ENCODE measurements around the gene CBLN2. TPM values are rescaled to one million over a fixed set of nuclear protein-coding genes. Genes with fewer than 3 reads are reported as not detected.

The CBLN2 gene
- total RNA-seq, 1 experiment from 2014 or later, result not detected

DNA sequence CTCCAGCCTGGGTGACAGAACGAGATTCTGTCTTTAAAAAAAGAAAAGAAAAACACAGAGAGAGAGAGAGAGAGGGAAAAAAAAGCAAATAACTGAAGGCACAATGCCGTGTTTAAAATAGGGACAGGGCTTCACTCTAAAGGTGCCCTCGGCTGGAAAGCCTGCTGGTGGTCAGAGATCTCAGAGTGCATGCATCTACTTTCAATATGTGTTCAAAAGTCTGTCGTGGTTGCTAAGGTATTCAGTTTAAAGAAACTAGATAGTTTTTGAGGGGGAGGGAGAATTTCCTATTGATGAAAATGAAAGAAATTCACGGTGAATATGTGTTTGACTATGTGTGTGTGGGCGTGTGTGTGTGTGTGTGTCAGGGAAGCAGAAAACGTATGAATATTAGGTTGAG, 11.0 kb upstream of the CBLN2 start:
- BruUV-seq (replicated peaks), result no TSS peak
- Histone ChIP-seq H3K4me3 (replicated peaks in 1 of 2; ENCODE audit: low read depth in 1 of 2, low read length in 2 of 2) (no peak overlapping the region), H3K27ac (ENCODE audit: low read depth, low read length) (no peak overlapping the region), H3K36me3 (ENCODE audit: control insufficient read depth in 1 of 2, insufficient read depth in 2 of 2, low read length in 2 of 2) (no peaks in the 10 kb centered on the region), H3K9me2 (ENCODE audit: insufficient read depth) (no peaks in the 10 kb centered on the region), H3K4me2 (ENCODE audit: low read length) (no peak overlapping the region), H3K9ac (ENCODE audit: low read length) (no peak overlapping the region), H3K79me2 (ENCODE audit: insufficient read depth, low read length) (no peaks in the 10 kb centered on the region), H4K20me1 (ENCODE audit: insufficient read depth) (no peaks in the 10 kb centered on the region), H3K9me3 (ENCODE audit: control insufficient read depth in 1 of 2, insufficient read depth in 1 of 2, low read depth in 1 of 2, low read length in 2 of 2) (peaks cover 8 to 15% of the 10 kb centered on the region in 2 experiments; a peak in 2 of 4 replicates), H3K27me3 (ENCODE audit: insufficient read depth, low read length) (no peaks in the 10 kb centered on the region), H3K4me1 (ENCODE audit: control insufficient read depth in 1 of 2, insufficient read depth in 2 of 2, low read length in 2 of 2) (no peaks in the 10 kb centered on the region), H2AFZ (ENCODE audit: low read depth, low read length, poor library complexity, severe bottlenecking) (no peak overlapping the region)
- intact Hi-C loops (cut with micrococcal nuclease), result no loop called here
- TF ChIP-seq TCF7L2 (IDR thresholded peaks at IDR 0.05; ENCODE audit: borderline replicate concordance, extremely low read depth, insufficient read depth, insufficient read length) (no peak), CBX3 (IDR thresholded peaks at IDR 0.05; ENCODE audit: low read depth) (no peak), POLR2A (IDR thresholded peaks at IDR 0.05; ENCODE audit: borderline replicate concordance, extremely low read depth, insufficient read depth, insufficient read length) (no peak), POLR2AphosphoS5 (IDR thresholded peaks at IDR 0.05; ENCODE audit: low read depth, low read length) (no peak), RAD21 (IDR thresholded peaks at IDR 0.05; ENCODE audit: low read depth) (no peak), SP1 (IDR thresholded peaks at IDR 0.05; ENCODE audit: low read depth) (no peak), EZH2phosphoT487 (IDR thresholded peaks at IDR 0.05; ENCODE audit: borderline replicate concordance) (no peak), FOSL1 (IDR thresholded peaks at IDR 0.05; ENCODE audit: low read depth) (no peak), ELF1 (IDR thresholded peaks at IDR 0.05; ENCODE audit: borderline replicate concordance, low read depth) (no peak), SIN3A (IDR thresholded peaks at IDR 0.05; ENCODE audit: low read depth) (no peak), JUND (IDR thresholded peaks at IDR 0.05) (no peak), ZNF274 (IDR thresholded peaks at IDR 0.05; ENCODE audit: low read depth, low read length) (no peak), EZH2 (IDR thresholded peaks at IDR 0.05) (no peak), CEBPB (IDR thresholded peaks at IDR 0.05; ENCODE audit: low read depth) (no peak), YY1 (IDR thresholded peaks at IDR 0.05; ENCODE audit: extremely low read depth, insufficient replicate concordance, low read depth, low read length) (no peak)
- TF ChIP-seq, protein P1, sequence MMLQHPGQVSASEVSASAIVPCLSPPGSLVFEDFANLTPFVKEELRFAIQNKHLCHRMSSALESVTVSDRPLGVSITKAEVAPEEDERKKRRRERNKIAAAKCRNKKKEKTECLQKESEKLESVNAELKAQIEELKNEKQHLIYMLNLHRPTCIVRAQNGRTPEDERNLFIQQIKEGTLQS (IDR thresholded peaks at IDR 0.05), result no peak
- TF ChIP-seq, protein P2, sequence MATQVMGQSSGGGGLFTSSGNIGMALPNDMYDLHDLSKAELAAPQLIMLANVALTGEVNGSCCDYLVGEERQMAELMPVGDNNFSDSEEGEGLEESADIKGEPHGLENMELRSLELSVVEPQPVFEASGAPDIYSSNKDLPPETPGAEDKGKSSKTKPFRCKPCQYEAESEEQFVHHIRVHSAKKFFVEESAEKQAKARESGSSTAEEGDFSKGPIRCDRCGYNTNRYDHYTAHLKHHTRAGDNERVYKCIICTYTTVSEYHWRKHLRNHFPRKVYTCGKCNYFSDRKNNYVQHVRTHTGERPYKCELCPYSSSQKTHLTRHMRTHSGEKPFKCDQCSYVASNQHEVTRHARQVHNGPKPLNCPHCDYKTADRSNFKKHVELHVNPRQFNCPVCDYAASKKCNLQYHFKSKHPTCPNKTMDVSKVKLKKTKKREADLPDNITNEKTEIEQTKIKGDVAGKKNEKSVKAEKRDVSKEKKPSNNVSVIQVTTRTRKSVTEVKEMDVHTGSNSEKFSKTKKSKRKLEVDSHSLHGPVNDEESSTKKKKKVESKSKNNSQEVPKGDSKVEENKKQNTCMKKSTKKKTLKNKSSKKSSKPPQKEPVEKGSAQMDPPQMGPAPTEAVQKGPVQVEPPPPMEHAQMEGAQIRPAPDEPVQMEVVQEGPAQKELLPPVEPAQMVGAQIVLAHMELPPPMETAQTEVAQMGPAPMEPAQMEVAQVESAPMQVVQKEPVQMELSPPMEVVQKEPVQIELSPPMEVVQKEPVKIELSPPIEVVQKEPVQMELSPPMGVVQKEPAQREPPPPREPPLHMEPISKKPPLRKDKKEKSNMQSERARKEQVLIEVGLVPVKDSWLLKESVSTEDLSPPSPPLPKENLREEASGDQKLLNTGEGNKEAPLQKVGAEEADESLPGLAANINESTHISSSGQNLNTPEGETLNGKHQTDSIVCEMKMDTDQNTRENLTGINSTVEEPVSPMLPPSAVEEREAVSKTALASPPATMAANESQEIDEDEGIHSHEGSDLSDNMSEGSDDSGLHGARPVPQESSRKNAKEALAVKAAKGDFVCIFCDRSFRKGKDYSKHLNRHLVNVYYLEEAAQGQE (IDR thresholded peaks at IDR 0.05; ENCODE audit: low read depth), result no peak
- TF ChIP-seq, protein P3, sequence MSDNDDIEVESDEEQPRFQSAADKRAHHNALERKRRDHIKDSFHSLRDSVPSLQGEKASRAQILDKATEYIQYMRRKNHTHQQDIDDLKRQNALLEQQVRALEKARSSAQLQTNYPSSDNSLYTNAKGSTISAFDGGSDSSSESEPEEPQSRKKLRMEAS (IDR thresholded peaks at IDR 0.05), result no peak
- TF ChIP-seq, protein P4, sequence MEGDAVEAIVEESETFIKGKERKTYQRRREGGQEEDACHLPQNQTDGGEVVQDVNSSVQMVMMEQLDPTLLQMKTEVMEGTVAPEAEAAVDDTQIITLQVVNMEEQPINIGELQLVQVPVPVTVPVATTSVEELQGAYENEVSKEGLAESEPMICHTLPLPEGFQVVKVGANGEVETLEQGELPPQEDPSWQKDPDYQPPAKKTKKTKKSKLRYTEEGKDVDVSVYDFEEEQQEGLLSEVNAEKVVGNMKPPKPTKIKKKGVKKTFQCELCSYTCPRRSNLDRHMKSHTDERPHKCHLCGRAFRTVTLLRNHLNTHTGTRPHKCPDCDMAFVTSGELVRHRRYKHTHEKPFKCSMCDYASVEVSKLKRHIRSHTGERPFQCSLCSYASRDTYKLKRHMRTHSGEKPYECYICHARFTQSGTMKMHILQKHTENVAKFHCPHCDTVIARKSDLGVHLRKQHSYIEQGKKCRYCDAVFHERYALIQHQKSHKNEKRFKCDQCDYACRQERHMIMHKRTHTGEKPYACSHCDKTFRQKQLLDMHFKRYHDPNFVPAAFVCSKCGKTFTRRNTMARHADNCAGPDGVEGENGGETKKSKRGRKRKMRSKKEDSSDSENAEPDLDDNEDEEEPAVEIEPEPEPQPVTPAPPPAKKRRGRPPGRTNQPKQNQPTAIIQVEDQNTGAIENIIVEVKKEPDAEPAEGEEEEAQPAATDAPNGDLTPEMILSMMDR (IDR thresholded peaks at IDR 0.05 in 2 of 3, conservative IDR thresholded peaks at IDR 0.05 in 1 of 3; ENCODE audit: borderline replicate concordance in 1 of 3, insufficient read depth in 1 of 3, low read depth in 2 of 3, low read length in 2 of 3), result no peak
- ChIA-PET RAD21 (ENCODE audit: low non-redundant PET in 1 of 2, low total read pairs in 2 of 2, uncharacterized antibody in 2 of 2, unreplicated experiment in 2 of 2) (no interaction called here), POLR2A (no interaction called here), CTCF (no interaction called here)
- DNase-seq (ENCODE audit: low read depth, low spot score) (no peak), ATAC-seq (no peak)
